Testis (tissue), 3 donors: ENCODE data around the gene ADAMTSL5. TPM values are rescaled to one million over a fixed set of nuclear protein-coding genes. Genes with fewer than 3 reads are reported as not detected.

ENCODE experiments used
- DNase-seq: peaks from one replicate; pipeline ENCODE4 v3.0.0-alpha.2; 2019
- H3K27ac ChIP-seq, 2 donors: fragments of 200-600 bp; sonication (generic); one replicate each; pipeline ENCODE4 v1.5.1; 2019
- H3K27me3 ChIP-seq: fragments of 200-600 bp; sonication (generic); one replicate; pipeline ENCODE4 v1.5.1; 2019
- H3K36me3 ChIP-seq: fragments of 200-600 bp; sonication (generic); one replicate; pipeline ENCODE4 v1.5.1; 2017; ENCODE audit warnings: low read depth; ENCODE audit errors: missing control alignments
- H3K4me1 ChIP-seq: fragments of 200-600 bp; sonication (generic); one replicate; pipeline ENCODE4 v1.5.1; 2019
- H3K4me3 ChIP-seq, 2 donors: fragments of 200-600 bp; sonication (generic); one replicate each; pipeline ENCODE4 v1.5.1; 2017 to 2019
- H3K9me3 ChIP-seq: fragments of 200-600 bp; sonication (generic); one replicate; pipeline ENCODE4 v1.5.1; 2017
- POLR2A ChIP-seq: fragments of 450-650 bp; IDR thresholded peaks from one replicate; pipeline ENCODE4 v1.6.1; 2017; ENCODE audit warnings: antibody characterized with exemption, mild to moderate bottlenecking, moderate library complexity
- WGBS, 2 donors: methylation state at CpG; one replicate each; pipeline ENCODE4 v1.1.5; 2018; 5-methylcytosine and 5-hydroxymethylcytosine counted together
- intact Hi-C: fragments of 100-400 bp; cut with DNase I; formaldehyde crosslinking; loops from one replicate; pipeline ENCODE4 v1.15.1; 2023; ENCODE audit warnings: low total_unique reads
- polyA plus RNA-seq: library from polyadenylated mRNA; stranded (reverse); fragments of 350-450 nt; fragmentation: Illumina TruSeq; extraction: RNeasy Lipid Tissue Mini Kit (QIAGEN cat#74804); gene quantifications from one replicate; pipeline ENCODE4 v1.2.3, GENCODE V29; 2014; ENCODE audit warnings: low read depth, low replicate concordance; ENCODE audit not compliant: insufficient read depth
- total RNA-seq, 2 donors: library from RNA; depleted of rRNA; stranded (reverse); fragments of >200 nt; gene quantifications; one replicate each; pipeline ENCODE4 v1.2.3, GENCODE V29; 2016
- TF ChIP-seq, protein P1 (sequence below), 3 experiments: fragments of 450-650 bp in 2 of 3; fragments of 200-600 bp in 1 of 3; sonication (generic) in 1 of 3; IDR thresholded peaks; one replicate each; pipeline ENCODE4 v1.5.1; 2016 to 2019; ENCODE audit warnings: antibody characterized with exemption in 3 of 3, mild to moderate bottlenecking in 2 of 3, moderate library complexity in 1 of 3

Gene ADAMTSL5
- total and polyA plus RNA-seq, 3 donors from 2014 or later = 7.2 to 17.9 (median 10.7) TPM

- Histone ChIP-seq H3K27ac (no peak overlapping the region), H3K4me1 (peaks cover 1% of the 10 kb centered on the region), H3K4me3 (no peak overlapping the region), H3K36me3 (no peaks in the 10 kb centered on the region), H3K9me3 (no peaks in the 10 kb centered on the region), H3K27me3 (no peaks in the 10 kb centered on the region)
- 89 to 90% methylated on average over 12 to 36 of the region's 36 CpGs for WGBS, 2 donors
- no peak for TF ChIP-seq POLR2A
- TF ChIP-seq, protein P1, sequence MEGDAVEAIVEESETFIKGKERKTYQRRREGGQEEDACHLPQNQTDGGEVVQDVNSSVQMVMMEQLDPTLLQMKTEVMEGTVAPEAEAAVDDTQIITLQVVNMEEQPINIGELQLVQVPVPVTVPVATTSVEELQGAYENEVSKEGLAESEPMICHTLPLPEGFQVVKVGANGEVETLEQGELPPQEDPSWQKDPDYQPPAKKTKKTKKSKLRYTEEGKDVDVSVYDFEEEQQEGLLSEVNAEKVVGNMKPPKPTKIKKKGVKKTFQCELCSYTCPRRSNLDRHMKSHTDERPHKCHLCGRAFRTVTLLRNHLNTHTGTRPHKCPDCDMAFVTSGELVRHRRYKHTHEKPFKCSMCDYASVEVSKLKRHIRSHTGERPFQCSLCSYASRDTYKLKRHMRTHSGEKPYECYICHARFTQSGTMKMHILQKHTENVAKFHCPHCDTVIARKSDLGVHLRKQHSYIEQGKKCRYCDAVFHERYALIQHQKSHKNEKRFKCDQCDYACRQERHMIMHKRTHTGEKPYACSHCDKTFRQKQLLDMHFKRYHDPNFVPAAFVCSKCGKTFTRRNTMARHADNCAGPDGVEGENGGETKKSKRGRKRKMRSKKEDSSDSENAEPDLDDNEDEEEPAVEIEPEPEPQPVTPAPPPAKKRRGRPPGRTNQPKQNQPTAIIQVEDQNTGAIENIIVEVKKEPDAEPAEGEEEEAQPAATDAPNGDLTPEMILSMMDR (IDR thresholded peaks at IDR 0.05) = no peak
- no peak for DNase-seq
- intact Hi-C loops = no loop called here
Observed at GRCh38 chr19:1460033-1460995, 52.5 kb downstream of the ADAMTSL5 start.

GRCh38 chr19:1459479-1459878 lies 53.3 kb downstream of the ADAMTSL5 start:
- Histone ChIP-seq H3K36me3 (no peaks in the 10 kb centered on the region), H3K4me1 (peaks cover 4% of the 10 kb centered on the region), H3K27me3 (no peaks in the 10 kb centered on the region), H3K27ac (no peak overlapping the region), H3K9me3 (no peaks in the 10 kb centered on the region), H3K4me3 (no peak overlapping the region)
- intact Hi-C loops = no loop called here
- WGBS, 2 donors = 78 to 86% methylated on average over 9 of the region's 9 CpGs
- DNase-seq = no peak
- TF ChIP-seq, protein P1 (IDR thresholded peaks at IDR 0.05) = no peak
- no peak for TF ChIP-seq POLR2A

GRCh38 chr19:1457892-1458291 lies 54.9 kb downstream of the ADAMTSL5 start:
- DNase-seq = no peak
- TF ChIP-seq, protein P1 (IDR thresholded peaks at IDR 0.05) = no peak
- no peak for TF ChIP-seq POLR2A
- peaks cover 12% of the 10 kb centered on the region for H3K4me1 ChIP-seq
- no peak overlapping the region for H3K27ac ChIP-seq
- H3K36me3 ChIP-seq = no peaks in the 10 kb centered on the region
- intact Hi-C loops = no loop called here
- WGBS, 2 donors = 89 to 91% methylated on average over 3 to 14 of the region's 16 CpGs
- no peak overlapping the region for H3K4me3 ChIP-seq
- no peaks in the 10 kb centered on the region for H3K27me3 ChIP-seq
- H3K9me3 ChIP-seq = no peaks in the 10 kb centered on the region

- Histone ChIP-seq H3K27me3 (no peaks in the 10 kb centered on the region), H3K27ac (no peak overlapping the region), H3K4me3 (no peak overlapping the region), H3K9me3 (no peaks in the 10 kb centered on the region), H3K4me1 (peaks cover 18% of the 10 kb centered on the region), H3K36me3 (no peaks in the 10 kb centered on the region)
- TF ChIP-seq POLR2A = no peak
- TF ChIP-seq, protein P1 (IDR thresholded peaks at IDR 0.05) = no peak
- intact Hi-C loops = no loop called here
- WGBS, 2 donors = 40% methylated on average over 33 to 48 of the region's 48 CpGs
- DNase-seq = no peak
Observed at GRCh38 chr19:1457031-1457739, 55.6 kb downstream of the ADAMTSL5 start.
